Activated T-cell treated with anti-CD3 and anti-CD28 coated beads for 4 hours (primary cell): ENCODE results near the gene MUL1.
A peak's percentile ranks its signal among the peaks of the same experiment; 100 is the strongest.

Experiments
- DNase-seq: peaks from one replicate; pipeline ENCODE4 v3.0.0-alpha.2; 2020

MUL1 gene

DNA sequence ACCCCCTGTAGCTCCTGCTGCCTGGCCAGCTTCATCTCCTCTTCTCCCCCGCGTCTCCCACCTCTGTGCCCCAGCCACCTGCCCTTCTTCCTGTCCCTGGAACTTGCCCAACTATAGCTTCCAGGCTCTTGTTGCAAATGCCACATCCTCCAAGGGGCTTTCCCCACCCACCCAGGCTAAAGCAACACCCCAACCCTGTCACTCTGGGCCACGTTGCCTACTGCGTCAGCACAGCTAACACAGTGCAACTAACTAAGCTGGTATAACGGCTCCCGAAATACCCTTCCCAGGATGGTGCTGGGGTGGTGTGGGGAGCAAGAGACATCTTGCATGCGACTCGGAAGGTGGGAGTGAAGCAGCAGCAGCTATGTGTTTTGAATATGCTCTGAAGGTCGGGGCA is 41.7 kb downstream of the MUL1 start:
- DNase-seq: peak; percentile 11

- no peak for DNase-seq
These were observed 42.8 kb downstream of the MUL1 start for GRCh38 chr1:20465187-20465586.

DNA sequence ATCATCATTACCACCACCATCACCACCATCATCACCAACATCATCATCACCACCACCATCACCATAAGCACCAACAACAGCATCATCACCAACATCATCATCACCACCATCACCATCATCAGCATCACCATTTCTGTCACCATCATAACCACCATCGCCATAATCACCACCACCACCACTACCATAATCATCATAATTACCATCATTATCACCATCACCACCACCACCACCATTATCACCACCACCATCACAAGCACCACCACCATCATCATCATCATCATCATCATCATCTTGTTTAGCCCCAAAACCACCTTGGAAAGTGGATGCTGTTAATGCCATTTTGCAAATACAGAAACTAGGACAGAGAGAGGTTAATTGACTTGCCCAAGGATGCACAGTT is 44.4 kb downstream of the MUL1 start:
- DNase-seq: no peak

- DNase-seq: no peak
These were observed 45.6 kb downstream of the MUL1 start for GRCh38 chr1:20462397-20462796.

DNA sequence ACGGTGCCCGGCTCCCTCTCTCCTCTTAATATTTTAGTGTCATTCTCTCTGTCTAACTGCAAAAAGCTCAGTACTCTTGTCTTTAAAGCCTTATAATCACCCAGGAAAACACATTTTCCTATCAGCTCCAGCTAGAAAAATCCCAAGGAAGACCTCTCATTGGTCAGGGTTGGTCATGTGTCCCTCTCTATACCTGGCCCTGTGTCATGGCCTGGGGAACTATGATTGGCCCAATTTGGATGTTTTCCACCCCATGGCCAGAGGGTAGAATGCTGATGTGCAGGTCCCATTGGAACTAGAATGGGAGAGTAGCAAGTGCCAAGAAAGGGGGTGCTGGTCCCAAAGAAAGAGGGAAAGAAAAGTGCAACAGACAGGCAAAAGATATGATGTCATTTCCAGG is 49.2 kb downstream of the MUL1 start:
- DNase-seq: no peak

- DNase-seq: no peak
These were observed 53.9 kb downstream of the MUL1 start for GRCh38 chr1:20454004-20454403.

DNA sequence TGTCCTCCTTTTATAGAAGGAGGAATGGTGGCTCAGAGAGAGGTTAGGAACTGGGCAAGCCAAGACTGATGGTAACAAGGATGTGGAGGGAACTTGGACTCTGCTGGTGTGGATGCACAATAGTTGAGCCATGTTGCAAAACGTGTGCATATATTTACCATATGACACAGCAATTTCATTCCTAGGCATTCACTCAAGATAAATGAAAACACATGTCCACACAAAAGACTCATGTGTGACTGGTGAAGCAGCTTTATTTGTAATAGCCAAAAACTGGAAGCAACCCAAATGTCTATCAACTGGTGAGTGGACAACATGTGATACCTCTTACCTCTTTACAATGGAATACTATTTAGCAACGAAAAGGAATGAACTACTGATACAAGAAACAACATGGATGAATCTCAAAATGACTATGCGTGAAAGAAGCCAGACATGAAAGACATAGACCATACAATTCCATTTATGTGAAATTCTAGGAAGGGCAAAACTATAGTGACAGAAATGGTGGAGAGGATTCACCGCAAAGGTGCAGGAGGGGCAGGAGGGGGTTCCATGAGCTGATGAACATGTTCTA is 58.1 kb downstream of the MUL1 start:
- no peak for DNase-seq
